DOHH2 (cell line): ENCODE results near the gene MTARC1.

Experiments used
- CTCF ChIP-seq: fragments of 200-600 bp; sonication (generic); IDR thresholded peaks from one replicate; pipeline ENCODE4 v1.5.1; 2014; ENCODE audit warnings: antibody characterized with exemption, mild to moderate bottlenecking, low read depth, low read length; ENCODE audit not compliant: poor library complexity, severe bottlenecking
- EZH2phosphoT487 ChIP-seq: fragments of 200-600 bp; sonication (generic); IDR thresholded peaks from 2 replicates; pipeline ENCODE4 v1.6.1; 2017; ENCODE audit warnings: borderline replicate concordance, mild to moderate bottlenecking, antibody characterized with exemption, low read length, moderate library complexity, mixed read lengths

- no peak for TF ChIP-seq CTCF
- TF ChIP-seq EZH2phosphoT487: no peak
Observed at GRCh38 chr1:220769205-220769604, 17.5 kb upstream of the MTARC1 start.
